SJCRH30 (cell line): Measurements from ENCODE around the gene TADA1. TPM values are rescaled to one million over a fixed set of nuclear protein-coding genes. Genes with fewer than 3 reads are reported as not detected.

Source experiments
- DNase-seq, 2 experiments: peaks; one replicate each; pipeline ENCODE4 v3.0.0-alpha.2; 2015 to 2020
- H3K27ac ChIP-seq: fragments of 250-450 bp; sonication (Bioruptor Pico); 2 replicates; pipeline ENCODE4 v1.5.1; 2020; ENCODE audit warnings: mild to moderate bottlenecking, moderate library complexity
- H3K27me3 ChIP-seq: fragments of 250-450 bp; sonication (Bioruptor Pico); 2 replicates; pipeline ENCODE4 v1.5.1; 2020; ENCODE audit warnings: mild to moderate bottlenecking, moderate library complexity
- H3K36me3 ChIP-seq: fragments of 250-450 bp; sonication (Bioruptor Pico); 2 replicates; pipeline ENCODE4 v1.5.1; 2020; ENCODE audit warnings: mild to moderate bottlenecking, moderate library complexity
- H3K4me1 ChIP-seq: fragments of 250-450 bp; sonication (Bioruptor Pico); 2 replicates; pipeline ENCODE4 v1.5.1; 2020; ENCODE audit warnings: mild to moderate bottlenecking, moderate library complexity
- H3K4me3 ChIP-seq: fragments of 250-450 bp; sonication (Bioruptor Pico); 2 replicates; pipeline ENCODE4 v1.5.1; 2020; ENCODE audit warnings: mild to moderate bottlenecking, moderate library complexity
- H3K9me3 ChIP-seq: fragments of 250-450 bp; sonication (Bioruptor Pico); replicated peaks from 2 replicates; pipeline ENCODE4 v1.5.1; 2020; ENCODE audit warnings: mild to moderate bottlenecking, moderate library complexity
- total RNA-seq: library from RNA; depleted of rRNA; stranded (reverse); fragments of >200 nt; shearing (Covaris generic); gene quantifications from 2 replicates; pipeline ENCODE4 v1.2.3, GENCODE V29; 2014

TADA1 gene
- total RNA-seq, 1 experiment from 2014 or later: 15.9 TPM

DNA sequence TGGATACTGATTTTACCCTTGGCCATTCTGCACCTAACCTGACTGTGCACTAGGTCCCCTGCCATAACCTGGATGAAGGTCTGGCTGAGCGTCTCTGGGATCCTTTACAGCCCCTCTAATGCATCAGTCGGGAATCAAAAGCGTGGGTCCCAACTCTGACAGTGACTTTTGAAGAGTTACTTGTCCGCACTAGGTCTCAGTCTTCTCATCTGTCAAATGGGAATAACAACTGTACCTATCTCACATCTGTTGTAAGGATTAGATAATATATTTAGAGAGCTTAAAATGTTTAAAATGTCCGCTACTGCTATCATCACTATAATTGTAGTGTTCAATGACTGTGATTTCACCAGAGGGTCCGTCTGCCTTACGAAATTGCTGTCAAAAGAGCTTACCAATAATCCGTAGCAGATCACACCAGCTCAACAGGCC, 746 bp downstream of the TADA1 start:
- no peaks in the 10 kb centered on the region for H3K9me3 ChIP-seq
- H3K27ac ChIP-seq: peak overlapping the region; percentile 85
- peak in 1 of 2 experiments; percentile 12 for DNase-seq
- H3K36me3 ChIP-seq: no peaks in the 10 kb centered on the region
- H3K27me3 ChIP-seq: no peaks in the 10 kb centered on the region
- no peaks in the 10 kb centered on the region; the same call in 1 of the 2 replicates for H3K4me1 ChIP-seq
- peak overlapping the region; percentile 90 for H3K4me3 ChIP-seq

GRCh38 chr1:166874464-166874863, 1.6 kb downstream of the TADA1 start:
- Histone ChIP-seq H3K27me3 (no peaks in the 10 kb centered on the region), H3K36me3 (no peaks in the 10 kb centered on the region), H3K27ac (no peak overlapping the region), H3K4me3 (no peak overlapping the region), H3K4me1 (no peaks in the 10 kb centered on the region; the same call in 1 of the 2 replicates), H3K9me3 (no peaks in the 10 kb centered on the region)
- no peak for DNase-seq

- no peak for DNase-seq
- Histone ChIP-seq H3K4me3 (no peak overlapping the region), H3K27me3 (no peaks in the 10 kb centered on the region), H3K36me3 (peaks cover 9% of the 10 kb centered on the region; the same call in 1 of the 2 replicates), H3K27ac (no peak overlapping the region), H3K9me3 (no peaks in the 10 kb centered on the region), H3K4me1 (no peaks in the 10 kb centered on the region; the same call in 1 of the 2 replicates)
Observed at GRCh38 chr1:166870584-166870983, 5.5 kb downstream of the TADA1 start.

DNA sequence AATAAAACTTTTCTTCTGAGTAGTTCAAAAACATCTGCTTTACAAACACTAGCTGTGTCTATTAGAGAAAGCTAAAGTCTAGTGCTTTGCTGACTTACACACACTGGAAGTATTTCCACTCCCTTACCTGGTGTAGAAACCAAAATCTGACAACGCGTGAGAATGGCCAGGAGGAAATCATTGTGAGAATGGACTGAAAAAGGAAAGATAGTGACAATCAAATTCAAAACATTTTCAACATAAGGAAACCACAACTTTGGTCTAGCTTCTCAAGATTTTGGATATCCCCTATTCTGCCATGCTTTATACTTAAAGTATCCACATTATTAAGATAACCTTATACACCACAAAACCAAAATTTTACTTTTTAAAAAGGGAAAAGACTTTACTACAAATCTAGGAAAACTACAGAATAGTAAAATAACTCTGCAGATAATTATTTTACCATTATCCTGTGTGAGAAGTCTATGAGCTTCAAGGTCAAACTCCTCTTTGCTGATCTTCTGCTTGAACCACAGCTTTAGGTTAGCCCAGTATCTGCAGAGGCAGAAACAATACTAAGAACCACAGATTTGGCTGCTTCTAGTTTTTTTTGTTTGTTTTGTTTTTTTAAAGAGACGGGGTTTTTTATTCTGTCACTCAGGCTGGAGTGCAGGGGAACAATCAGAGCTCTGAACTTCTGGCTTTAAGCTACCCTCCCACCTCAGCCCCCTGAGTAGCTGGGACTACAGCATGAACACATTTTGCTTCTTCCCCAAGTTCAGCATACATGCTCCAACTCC, 6.6 kb downstream of the TADA1 start:
- H3K27ac ChIP-seq: no peak overlapping the region
- no peak overlapping the region for H3K4me3 ChIP-seq
- peaks cover 9% of the 10 kb centered on the region; the same call in 1 of the 2 replicates for H3K36me3 ChIP-seq
- H3K27me3 ChIP-seq: no peaks in the 10 kb centered on the region
- no peaks in the 10 kb centered on the region for H3K9me3 ChIP-seq
- no peak for DNase-seq
- H3K4me1 ChIP-seq: no peaks in the 10 kb centered on the region

- H3K27ac ChIP-seq: no peak overlapping the region
- no peaks in the 10 kb centered on the region for H3K27me3 ChIP-seq
- peaks cover 9% of the 10 kb centered on the region for H3K36me3 ChIP-seq
- H3K4me1 ChIP-seq: no peaks in the 10 kb centered on the region
- H3K9me3 ChIP-seq: no peaks in the 10 kb centered on the region
- DNase-seq: no peak
- no peak overlapping the region for H3K4me3 ChIP-seq
Observed at GRCh38 chr1:166868639-166869038, 7.4 kb downstream of the TADA1 start.

GRCh38 chr1:166865926-166866325, 10.1 kb downstream of the TADA1 start:
- H3K27me3 ChIP-seq: no peaks in the 10 kb centered on the region
- peaks cover 13% of the 10 kb centered on the region for H3K36me3 ChIP-seq
- no peak overlapping the region for H3K4me3 ChIP-seq
- no peak overlapping the region for H3K27ac ChIP-seq
- no peak for DNase-seq
- no peaks in the 10 kb centered on the region for H3K9me3 ChIP-seq
- H3K4me1 ChIP-seq: no peaks in the 10 kb centered on the region

GRCh38 chr1:166859597-166859996, 16.5 kb downstream of the TADA1 start:
- H3K27ac ChIP-seq: no peak overlapping the region
- H3K36me3 ChIP-seq: peaks cover 19% of the 10 kb centered on the region
- peaks cover 2% of the 10 kb centered on the region; the same call in 1 of the 2 replicates for H3K4me1 ChIP-seq
- no peaks in the 10 kb centered on the region for H3K27me3 ChIP-seq
- DNase-seq: no peak
- H3K9me3 ChIP-seq: no peaks in the 10 kb centered on the region
- no peak overlapping the region for H3K4me3 ChIP-seq

DNA sequence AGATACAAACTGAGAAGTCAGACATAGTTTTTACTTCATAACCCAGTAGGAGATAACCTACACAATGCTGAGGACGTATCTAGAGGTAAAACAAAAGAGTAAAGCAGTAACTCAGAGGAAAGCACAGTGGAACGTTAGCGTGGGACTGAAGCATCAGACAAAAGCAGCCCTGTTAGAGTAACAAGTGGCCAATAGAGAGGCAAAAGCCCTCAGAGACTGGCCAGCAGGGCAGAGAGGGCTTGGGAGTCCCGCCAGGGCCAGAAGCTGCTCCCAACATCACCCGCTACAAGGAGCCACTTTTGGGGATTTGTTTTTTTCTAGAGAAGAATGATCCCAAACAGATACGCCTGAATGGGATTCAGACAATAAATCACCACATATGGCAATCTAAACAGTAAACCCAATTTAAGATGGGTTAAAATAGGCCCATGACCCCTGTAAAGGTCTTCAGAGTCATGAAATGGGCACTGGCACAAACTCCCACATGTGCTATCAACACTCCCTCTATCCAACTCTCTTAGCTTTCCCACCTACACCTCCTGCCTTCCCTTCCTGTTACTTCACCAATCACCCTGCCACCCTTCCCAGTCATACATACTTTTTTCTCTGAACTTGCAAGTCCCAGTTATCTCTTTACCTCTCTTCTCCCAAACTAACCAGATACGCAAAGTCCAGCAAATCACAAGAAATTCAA, 17.2 kb downstream of the TADA1 start:
- Histone ChIP-seq H3K9me3 (no peaks in the 10 kb centered on the region), H3K4me1 (peaks cover 2% of the 10 kb centered on the region; the same call in 1 of the 2 replicates), H3K27me3 (no peaks in the 10 kb centered on the region), H3K27ac (no peak overlapping the region), H3K36me3 (peaks cover 26% of the 10 kb centered on the region), H3K4me3 (no peak overlapping the region)
- no peak for DNase-seq

DNA sequence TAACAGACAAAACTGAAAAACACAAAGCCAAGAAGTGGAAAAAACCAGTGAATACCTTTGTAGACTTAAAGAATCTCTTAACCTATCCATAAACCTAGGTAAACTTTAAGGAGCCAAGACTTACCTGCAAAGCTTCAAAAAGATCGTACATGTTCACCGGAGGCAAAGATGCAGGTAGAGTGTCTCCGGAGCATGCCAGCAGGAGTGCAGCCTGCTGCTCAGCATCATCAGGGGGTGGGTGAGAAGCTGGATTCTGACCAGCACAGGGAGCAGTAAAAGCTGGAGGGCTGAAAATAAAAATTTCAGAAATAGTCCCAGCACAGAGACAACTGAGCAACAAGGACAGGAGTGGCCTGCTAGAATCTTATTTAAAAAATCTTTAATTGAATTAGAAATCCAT, 18.1 kb downstream of the TADA1 start:
- Histone ChIP-seq H3K4me3 (no peak overlapping the region), H3K9me3 (no peaks in the 10 kb centered on the region), H3K36me3 (peaks cover 24% of the 10 kb centered on the region), H3K4me1 (peaks cover 2% of the 10 kb centered on the region; the same call in 1 of the 2 replicates), H3K27me3 (no peaks in the 10 kb centered on the region), H3K27ac (no peak overlapping the region)
- DNase-seq: no peak

DNA sequence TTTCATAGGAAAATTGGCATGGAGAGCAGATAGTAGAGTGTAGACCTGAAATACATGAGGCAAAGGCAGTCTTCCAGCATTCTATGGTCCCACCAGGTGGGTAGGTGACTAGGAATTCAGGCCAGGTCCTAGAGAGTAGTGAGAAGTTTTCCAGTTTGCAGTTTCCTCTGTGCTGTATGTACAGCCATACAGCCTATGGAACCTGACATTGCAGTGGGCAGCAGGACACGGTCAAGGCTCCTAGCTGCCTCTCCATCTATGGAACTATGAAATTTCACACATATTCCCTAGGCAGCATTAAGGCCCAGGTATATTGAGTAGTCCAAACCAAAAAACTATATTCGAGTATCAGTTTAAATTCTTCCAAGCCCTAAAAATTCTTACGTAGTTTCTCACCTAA, 20.5 kb downstream of the TADA1 start:
- H3K27me3 ChIP-seq: no peaks in the 10 kb centered on the region
- no peaks in the 10 kb centered on the region for H3K9me3 ChIP-seq
- no peak overlapping the region for H3K27ac ChIP-seq
- peaks cover 38% of the 10 kb centered on the region for H3K36me3 ChIP-seq
- no peak overlapping the region for H3K4me3 ChIP-seq
- peaks cover 2% of the 10 kb centered on the region; the same call in 1 of the 2 replicates for H3K4me1 ChIP-seq
- DNase-seq: no peak

- H3K9me3 ChIP-seq: no peaks in the 10 kb centered on the region
- peaks cover 62% of the 10 kb centered on the region for H3K36me3 ChIP-seq
- no peak overlapping the region for H3K27ac ChIP-seq
- DNase-seq: no peak
- H3K4me3 ChIP-seq: no peak overlapping the region
- H3K4me1 ChIP-seq: peaks cover 2% of the 10 kb centered on the region; the same call in 1 of the 2 replicates
- H3K27me3 ChIP-seq: no peaks in the 10 kb centered on the region
Observed at GRCh38 chr1:166852918-166853317, 23.1 kb downstream of the TADA1 start.

DNA sequence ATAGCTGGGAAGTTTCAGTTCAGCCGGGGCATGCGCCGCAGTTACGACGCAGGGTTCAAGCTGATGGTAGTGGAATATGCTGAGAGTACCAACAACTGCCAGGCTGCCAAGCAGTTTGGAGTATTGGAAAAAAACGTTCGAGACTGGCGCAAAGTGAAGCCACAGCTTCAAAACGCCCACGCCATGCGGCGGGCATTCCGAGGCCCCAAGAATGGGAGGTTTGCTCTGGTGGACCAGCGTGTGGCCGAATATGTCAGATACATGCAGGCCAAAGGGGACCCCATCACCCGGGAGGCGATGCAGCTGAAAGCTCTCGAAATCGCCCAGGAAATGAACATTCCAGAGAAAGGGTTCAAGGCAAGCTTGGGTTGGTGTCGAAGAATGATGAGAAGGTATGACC, 26.9 kb downstream of the TADA1 start:
- Histone ChIP-seq H3K27me3 (no peaks in the 10 kb centered on the region), H3K4me3 (no peak overlapping the region), H3K27ac (no peak overlapping the region), H3K9me3 (no peaks in the 10 kb centered on the region), H3K36me3 (peaks cover 53% of the 10 kb centered on the region), H3K4me1 (no peaks in the 10 kb centered on the region)
- DNase-seq: no peak

GRCh38 chr1:166848193-166848592, 27.9 kb downstream of the TADA1 start:
- H3K4me3 ChIP-seq: no peak overlapping the region
- no peaks in the 10 kb centered on the region for H3K4me1 ChIP-seq
- no peak overlapping the region for H3K27ac ChIP-seq
- no peak for DNase-seq
- no peaks in the 10 kb centered on the region for H3K9me3 ChIP-seq
- H3K36me3 ChIP-seq: peaks cover 54% of the 10 kb centered on the region
- H3K27me3 ChIP-seq: no peaks in the 10 kb centered on the region

GRCh38 chr1:166844791-166845190, 31.3 kb downstream of the TADA1 start:
- peaks cover 50% of the 10 kb centered on the region for H3K36me3 ChIP-seq
- no peak overlapping the region for H3K4me3 ChIP-seq
- H3K4me1 ChIP-seq: no peaks in the 10 kb centered on the region
- H3K27me3 ChIP-seq: no peaks in the 10 kb centered on the region
- DNase-seq: no peak
- H3K27ac ChIP-seq: no peak overlapping the region
- H3K9me3 ChIP-seq: no peaks in the 10 kb centered on the region
